T follicular helper cell (primary cell): ENCODE results near the gene GRHL1.
"Not testable (repeated sequence)": the region's sequence is repeated elsewhere in the genome, so short reads cannot be mapped to it uniquely, and the experiment has no call there.

Experiments
- DNase-seq: peaks from one replicate; pipeline ENCODE4 v3.0.0-alpha.2; 2020; ENCODE audit warnings: low read depth

GRHL1 gene

DNA sequence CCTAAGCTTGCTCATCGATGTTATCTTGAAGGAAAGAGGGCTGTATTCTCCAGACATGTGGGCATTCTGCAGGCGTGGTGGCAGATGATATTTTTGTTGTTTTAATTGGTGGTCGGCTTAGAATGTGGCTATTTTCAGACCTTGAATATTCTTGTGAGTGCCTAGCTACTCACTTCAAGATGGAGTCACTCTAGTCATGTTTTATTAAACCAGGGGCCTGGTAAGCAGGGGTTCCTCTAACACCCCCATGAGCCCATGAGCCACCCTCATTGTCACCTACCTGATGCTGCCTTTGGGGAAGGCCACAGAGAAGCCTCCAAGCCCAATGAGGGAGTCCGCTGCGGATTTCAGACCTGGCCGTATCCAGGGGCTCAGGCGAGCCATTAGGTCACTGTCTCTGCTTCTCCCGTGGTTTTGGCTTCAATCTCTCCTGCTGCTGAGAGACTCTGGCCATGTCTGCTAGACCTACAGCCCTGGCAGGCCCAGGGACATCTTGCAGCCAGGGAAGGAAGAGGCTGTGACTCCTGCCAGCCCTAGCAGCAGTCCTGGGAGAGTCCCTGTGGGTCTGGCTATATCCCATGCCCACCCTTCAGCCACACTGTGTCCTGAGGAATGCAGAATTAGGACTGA is 75.6 kb downstream of the GRHL1 start:
- DNase-seq: no peak

- DNase-seq: no peak
Measured at GRCh38 chr2:10027660-10028330, 76.3 kb downstream of the GRHL1 start.

- no peak for DNase-seq
Measured at GRCh38 chr2:10028407-10028987, 77.0 kb downstream of the GRHL1 start.

DNA sequence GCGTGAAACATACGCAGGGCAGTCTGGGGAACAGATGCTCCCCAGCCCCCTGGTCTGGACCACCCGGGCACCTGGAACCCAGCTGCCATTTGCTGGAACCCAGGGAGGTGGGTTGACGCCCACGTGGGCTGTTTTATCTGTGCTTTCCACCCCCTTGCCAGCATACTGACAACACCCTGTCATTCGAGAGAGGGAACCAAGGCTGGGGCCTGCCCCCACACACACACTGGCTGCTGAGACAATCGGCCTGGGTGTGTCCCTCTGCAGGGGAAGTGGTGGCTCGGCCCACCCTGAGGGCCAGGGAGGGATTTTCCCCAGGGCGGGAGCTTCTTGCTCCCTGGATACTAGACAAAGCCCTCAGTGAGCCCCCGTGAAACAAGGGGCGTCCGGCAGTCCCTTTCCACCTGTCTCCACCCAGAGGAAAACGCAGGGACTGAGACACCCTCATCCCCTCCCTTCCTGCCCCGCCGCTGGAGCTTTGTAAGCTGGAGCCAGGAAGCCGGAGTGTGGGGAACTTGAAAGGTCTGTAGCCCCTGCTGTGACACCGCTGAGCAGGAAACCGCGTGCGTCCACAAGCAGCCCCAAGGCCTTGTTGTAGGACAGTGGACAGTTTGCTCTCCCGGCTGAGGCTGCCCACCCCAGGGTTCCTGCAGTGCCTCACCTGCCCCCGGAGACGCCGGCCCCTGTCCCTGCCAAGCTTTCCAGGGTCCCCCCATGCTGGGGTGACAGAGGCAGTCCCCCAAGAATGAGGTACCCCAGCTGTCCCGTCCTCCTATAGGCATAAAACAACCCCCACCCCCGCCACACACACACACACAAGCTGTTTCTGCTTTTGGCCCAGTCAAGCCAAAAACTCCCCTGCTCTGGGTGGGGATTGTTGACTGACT is 77.7 kb downstream of the GRHL1 start:
- DNase-seq: no peak

GRCh38 chr2:10029875-10030223 is 78.4 kb downstream of the GRHL1 start:
- DNase-seq: no peak

DNA sequence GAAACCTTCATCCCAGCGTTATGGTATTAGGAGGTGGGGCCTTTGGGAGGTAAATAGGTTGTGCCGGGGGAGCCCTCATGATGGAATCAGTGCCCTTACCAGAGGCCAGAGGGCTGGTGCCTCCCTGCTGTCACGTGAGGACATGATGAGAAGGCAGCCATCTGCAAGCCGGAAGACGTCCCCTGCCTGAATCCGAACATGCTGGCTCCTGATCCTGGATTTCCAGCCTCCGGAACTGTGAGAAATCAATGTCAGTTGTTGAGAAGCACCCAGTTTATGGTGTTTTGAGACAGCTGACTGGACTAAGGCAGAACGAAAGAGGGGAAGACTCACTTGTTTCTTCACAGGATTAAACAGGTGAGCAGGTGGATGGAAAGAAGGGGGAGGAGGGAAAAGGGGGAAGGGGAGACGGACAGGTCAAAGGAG is 78.8 kb downstream of the GRHL1 start:
- no peak for DNase-seq

DNA sequence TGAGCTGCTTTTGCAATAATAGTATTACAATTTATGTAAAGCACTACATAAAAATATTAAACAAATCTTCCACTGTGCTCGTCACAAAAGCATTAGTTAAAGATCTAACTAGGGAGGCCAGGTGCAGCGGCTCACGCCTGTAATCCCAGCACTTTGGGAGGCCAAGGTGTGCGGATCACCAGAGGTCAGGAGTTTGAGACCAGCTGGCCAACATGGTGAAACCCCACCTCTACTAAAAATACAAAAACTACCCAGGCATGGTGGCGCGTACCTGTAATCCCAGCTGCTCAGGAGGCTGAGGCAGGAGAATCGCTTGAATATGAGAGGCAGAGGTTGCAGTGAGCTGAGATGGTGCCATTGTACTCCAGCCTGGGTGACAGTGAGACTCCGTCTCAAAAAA is 79.3 kb downstream of the GRHL1 start:
- DNase-seq: not testable (repeated sequence)

GRCh38 chr2:10031886-10032745 is 80.6 kb downstream of the GRHL1 start:
- DNase-seq: no peak

DNA sequence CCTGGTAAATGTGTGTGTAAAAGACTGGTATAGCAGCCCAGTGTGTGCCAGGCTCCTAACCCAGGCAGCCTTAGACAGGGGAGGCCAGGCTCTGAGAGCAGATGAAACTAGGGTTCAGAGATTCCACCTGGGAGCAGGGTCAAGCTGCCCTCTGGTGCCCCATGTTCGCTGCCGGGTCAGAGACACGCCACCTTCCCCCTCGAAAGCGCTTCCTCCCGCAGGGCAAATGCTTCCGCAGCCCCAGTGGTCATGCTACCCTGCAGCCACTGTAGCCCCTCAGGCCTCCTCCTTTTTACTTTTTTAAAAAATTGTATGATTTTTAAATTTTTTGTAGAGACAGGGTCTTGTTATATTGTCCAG is 81.2 kb downstream of the GRHL1 start:
- DNase-seq: no peak

- no peak for DNase-seq
Measured at GRCh38 chr2:10033251-10034006, 81.9 kb downstream of the GRHL1 start.

DNA sequence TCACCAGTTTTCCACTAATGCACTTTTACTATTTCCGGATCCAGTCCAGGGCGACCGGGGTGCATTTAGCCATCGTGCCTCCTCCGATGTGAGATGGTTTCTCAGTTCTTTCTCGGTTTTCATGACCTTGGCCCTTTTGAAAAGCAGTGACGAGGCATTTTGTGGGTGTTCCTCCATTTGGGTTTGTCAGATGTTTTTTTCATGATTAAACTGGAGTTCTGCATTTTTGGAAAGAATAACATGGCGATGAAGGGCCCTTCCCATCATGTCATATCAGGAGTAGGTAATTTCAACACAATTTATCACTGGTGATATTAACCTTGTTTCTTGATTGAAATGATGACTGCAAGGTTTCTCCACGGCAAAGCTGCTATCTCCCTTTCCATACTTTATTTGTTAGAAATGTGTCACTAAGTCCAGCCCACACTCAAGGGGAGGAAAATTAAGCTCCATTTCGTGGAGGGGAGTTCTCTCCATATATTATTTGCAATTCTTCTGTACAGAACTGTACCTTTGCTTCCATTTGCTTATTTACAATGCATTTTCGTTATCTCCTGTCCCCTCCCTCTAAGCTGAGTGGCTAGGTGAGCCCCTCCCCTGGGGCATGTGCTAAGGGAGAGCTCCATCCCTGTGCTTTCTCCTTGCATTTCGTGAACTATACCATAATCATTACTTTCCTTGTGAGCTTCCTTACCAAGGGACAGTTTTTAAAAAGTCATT is 83.0 kb downstream of the GRHL1 start:
- DNase-seq: no peak

DNA sequence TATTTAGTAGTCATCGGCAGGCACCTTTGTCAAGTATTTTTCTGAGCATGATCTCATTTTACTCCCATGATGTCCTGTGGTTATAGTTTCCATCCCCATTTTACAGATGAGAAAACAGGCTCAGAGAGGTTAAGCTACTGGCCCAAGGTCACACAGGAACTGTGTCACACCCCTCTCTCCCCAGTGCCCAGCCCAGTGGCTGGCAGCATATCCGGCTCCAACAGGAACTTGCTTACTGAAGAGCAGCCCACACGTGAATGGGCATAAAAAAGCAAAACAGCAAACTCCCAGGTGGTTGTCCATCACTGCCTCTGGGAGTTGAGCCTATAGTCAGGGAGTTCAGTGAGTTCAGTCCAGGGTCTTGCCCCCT is 83.5 kb downstream of the GRHL1 start:
- DNase-seq: no peak

GRCh38 chr2:10035633-10036032 is 84.1 kb downstream of the GRHL1 start:
- no peak for DNase-seq

GRCh38 chr2:10036095-10036884 is 84.8 kb downstream of the GRHL1 start:
- DNase-seq: no peak

GRCh38 chr2:10038123-10038522 is 86.6 kb downstream of the GRHL1 start:
- no peak for DNase-seq

DNA sequence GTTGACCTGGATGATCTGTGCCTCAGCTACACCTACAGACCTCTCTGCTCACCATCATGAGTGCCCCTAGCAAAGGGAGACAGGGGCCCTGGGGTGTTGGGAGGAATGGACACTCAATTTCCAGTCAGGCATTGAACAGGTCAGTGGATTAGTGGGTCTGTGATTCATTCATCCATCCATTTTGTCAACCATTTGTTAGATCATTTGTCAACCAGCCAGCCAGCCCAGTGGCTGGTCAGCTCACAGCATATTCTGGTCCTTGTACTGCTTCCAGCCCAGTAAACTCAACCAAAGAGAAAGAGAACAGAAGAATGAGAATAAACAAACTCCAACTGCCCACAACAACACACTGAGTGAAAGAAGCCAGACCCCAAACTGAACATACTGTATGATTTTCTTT is 87.2 kb downstream of the GRHL1 start:
- no peak for DNase-seq

DNA sequence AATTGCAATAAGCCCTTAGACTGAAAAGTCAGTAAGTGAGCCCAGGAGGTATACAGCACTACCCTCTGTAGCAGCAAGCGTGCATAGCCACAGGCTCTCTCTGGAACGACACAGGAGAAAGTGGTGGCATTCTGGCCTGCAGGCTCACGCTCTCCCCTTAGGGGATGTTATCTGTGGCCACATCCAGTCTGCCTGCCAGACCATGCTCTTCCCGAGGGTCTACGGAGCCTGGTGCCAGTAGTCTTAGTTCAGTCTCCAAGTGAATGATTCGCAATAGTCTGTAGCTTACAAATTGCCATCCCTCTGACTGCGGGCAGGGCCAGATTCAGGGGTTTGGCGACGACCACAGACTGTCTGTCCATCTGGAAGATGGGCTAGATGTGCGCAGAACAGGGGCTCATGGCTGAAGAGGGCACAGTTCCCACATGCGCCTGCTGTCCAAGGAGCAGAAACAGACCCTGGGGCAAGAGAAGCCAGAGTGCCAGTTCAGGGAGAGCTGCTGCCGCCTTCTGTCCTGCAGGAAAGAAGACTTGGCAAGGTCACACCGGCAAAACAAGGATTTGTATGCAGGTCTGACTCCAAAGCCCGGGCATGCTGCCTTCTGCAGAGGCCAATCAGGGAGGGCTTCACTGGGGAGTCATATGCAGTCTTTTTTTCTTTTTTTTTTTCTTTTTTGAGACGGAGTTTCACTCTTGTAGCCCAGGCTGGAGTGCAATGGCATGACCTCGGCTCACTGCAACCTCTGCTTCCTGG is 88.3 kb downstream of the GRHL1 start:
- no peak for DNase-seq

DNA sequence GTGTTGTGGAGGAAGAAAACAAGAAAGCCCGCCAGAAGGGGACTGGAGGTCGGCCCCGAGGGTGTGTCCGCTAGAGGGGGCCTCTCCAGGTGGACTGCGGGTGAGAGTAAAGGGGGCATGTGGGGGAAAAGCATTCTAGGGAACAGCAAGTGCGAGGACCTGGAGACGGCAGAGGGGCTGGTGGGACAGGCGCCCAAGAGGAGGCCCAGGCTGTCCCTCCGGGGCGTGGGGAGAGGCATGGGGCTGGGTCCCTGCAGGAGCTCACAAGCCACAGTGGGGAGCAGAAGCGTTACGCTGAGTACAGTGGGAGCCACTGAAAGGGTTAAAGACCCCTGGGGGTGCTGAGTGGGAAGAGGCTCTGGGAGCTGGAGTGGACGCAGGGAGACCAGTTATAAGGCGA is 90.2 kb downstream of the GRHL1 start:
- DNase-seq: no peak
